GM18519 (cell line): ENCODE results near the gene RBBP4.
"Not testable (repeated sequence)": the region's sequence is repeated elsewhere in the genome, so short reads cannot be mapped to it uniquely, and the experiment has no call there.

Experiments used
- ATAC-seq: cut with Tn5 transposase; IDR thresholded peaks from one replicate; pipeline ENCODE4 v1.9.1; 2021; ENCODE audit warnings: mild to moderate bottlenecking, moderate library complexity; ENCODE audit not compliant: unreplicated experiment, low FRiP score

Gene RBBP4

DNA sequence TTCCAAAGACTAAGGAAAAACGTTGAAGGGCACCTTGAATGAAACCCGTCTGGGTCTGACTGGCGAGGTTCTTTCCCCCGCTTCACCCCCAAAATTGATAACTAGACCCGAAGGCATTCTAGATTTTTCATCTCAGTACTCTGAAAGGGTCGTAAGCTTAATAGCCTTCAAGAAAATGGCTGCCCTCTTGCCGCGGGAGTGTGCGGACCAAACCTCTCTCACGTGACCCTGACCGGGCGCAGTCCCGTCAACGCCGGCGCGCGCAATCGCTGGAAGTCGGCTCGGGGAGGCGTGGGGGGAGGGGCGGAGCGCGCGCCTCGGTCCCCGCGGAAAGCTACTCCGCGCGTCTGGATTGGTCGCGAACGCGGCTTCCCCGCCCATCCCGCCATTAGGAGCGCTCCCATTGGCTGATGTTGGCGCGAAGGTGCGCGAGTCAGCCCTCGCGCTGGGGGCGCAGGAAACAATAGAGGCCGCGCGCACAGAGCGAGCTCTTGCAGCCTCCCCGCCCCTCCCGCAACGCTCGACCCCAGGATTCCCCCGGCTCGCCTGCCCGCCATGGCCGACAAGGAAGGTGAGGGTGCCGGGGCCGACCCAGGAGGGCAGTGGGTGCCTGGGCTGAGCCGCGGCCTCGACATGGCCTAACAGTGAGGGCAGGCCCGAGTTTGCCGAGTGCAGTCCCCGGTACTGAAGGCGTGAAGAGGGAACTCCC is at the start of gene RBBP4:
TSS of gene RBBP4 (plus strand) at position 457 of the 709 bp plus-strand sequence. CDS start at position 556, 99 bp downstream.
- ATAC-seq: peak; percentile 68

DNA sequence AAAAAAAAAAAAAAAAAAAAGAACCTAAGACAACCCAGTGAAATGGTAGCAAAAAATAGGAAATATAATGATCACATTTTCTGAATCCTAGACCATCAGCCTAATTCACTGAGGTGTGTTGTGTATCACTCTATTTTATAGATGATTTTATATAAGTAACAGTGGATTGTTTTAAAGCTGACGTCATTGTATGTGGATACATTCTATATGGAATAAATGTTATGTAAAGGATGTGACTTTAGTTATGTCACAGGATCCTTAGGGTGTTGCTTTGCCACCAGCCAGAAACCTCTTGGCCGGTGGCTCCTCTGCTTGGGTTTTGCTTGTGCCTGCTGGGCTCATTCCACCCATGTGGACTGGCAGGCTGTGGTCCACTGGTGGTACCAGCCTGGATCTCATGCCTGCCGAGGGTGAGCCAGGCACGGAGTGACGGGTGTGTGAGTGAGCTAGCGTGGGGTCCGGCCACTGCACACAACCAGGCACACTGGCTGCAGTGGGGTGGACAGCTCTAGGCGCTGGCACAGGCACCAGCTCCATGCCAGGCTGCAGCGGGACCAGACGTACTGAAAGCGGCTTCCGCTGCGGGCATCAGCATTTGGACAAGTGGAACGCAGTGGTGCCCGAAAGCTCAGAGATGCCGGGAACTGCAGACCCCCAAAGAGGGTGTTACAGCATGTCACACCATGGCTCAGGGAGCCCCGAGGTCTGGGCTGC is 45.1 kb upstream of the RBBP4 start:
- ATAC-seq: no peak

DNA sequence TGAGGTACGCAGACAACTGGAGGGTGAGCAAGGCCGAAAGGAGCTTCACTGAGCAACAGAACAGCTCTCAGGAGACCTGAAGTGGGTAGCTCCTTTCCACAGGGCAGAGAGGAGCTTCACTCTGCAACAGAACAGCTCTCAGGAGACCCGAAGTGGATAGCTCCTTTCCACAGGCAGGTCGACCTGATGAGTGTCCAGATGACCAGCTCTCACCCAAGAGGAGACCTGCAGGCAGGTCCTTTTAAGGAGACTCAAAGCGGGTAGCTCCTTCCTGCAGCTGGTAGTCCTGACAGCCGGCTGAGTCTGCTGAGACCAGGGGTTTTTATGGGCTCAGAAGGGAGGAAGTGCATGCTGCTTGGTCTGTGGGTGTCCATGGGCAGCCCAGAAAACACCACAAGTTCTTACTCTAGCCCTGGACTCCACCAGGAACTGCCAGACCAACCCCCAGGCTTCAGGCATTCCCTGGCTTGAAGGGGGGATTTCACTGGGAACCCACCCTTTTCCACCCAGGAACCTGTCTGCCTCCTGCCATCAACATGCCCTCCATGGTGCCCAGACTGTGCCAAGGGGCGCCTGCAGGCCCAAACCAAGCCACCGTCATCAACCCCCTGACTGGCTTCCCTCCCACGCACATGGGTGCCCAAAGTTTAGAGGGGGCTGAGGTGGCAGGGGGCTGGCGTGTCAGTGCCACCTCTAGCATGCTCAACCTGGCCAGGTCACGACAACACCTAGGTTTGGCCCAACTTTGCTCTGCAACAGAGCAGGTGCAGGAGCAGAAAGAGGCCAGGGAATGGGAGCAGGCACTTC is 44.2 kb upstream of the RBBP4 start:
- no peak for ATAC-seq

DNA sequence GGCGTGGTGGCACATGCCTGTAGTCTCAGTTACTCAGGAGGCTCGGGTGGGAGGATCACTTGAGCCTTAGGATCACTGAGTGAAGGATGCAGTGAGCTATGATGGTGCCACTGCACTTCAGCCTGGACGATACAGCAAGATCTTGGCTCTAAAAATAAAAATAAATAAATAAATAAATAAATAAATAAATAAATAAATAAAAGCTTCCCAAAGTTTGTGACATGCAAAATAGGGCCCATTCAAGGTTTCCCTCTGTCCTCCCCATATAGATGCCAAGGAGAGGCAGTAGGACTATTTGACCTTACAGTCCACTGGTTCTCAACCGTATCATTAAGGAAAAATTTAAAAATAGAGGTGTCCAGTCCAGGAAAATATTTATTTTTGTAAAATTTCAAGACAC is 41.8 kb upstream of the RBBP4 start:
- no peak for ATAC-seq

DNA sequence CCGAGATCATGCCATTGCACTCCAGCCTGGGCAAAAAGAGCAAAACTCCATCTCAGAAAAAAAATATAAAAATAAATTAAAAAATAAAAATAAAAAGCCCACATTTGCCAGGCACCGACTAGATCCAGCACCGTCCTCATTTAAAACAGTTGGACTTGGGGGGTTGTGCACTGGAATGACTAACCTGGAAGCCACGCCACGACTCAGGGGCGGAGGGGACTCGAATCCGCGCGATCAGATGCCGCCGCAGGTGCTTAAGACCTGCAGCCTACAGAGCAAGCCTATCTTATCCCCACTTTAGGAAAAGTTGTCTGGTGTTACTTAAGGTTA is 39.2 kb upstream of the RBBP4 start:
- no peak for ATAC-seq

DNA sequence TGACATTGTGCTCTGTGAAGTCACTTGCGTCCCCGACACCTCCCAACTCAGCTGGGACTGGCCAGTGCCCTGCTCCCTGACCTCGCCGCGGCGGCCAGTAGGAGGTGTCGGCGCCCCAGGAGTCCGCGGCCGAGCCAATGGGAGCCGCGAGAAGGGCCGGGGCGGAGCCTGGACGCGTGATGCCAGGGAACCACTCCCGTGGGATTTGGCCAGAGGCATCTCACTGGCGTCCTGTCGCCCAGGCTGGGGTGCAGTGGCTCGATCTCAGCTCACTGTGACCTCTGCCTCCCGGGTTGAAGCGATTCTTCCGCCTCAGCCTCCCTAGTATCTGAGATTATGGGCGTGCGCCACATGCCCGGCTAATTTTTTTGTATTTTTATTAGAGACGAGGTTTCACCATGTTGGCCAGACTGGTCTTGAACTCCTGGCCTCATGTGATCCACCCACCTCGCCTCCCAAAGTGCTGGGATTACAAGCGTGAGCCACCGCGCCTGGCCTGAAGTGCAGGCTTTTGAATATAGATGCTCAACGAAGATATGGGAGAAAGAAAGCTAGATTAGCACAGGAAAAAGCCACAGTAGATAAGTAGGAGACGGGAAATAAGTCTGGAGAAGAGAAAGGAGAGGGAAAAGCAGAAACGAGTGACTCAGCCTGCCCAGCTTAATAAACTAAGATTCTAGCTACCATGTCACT is 38.7 kb upstream of the RBBP4 start:
- no peak for ATAC-seq

DNA sequence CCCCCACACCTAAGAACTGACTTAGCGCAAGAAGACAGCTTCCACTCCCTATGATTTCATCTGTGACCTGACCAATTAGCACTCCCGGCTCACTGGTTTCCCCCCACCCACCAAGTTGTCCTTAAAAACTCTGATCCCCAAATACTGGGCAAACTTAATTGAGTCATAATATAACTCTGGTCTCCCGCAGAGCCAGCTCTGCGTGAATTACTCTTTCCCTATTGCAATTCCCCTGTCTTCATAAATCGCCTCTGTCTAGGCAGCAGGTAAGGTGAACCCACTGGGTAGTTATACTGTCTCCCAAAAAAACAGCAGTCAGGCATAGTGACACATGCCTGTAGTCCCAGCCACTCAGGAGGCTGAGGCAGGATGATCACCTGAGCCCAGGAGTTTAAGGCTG is 37.5 kb upstream of the RBBP4 start:
- ATAC-seq: no peak

DNA sequence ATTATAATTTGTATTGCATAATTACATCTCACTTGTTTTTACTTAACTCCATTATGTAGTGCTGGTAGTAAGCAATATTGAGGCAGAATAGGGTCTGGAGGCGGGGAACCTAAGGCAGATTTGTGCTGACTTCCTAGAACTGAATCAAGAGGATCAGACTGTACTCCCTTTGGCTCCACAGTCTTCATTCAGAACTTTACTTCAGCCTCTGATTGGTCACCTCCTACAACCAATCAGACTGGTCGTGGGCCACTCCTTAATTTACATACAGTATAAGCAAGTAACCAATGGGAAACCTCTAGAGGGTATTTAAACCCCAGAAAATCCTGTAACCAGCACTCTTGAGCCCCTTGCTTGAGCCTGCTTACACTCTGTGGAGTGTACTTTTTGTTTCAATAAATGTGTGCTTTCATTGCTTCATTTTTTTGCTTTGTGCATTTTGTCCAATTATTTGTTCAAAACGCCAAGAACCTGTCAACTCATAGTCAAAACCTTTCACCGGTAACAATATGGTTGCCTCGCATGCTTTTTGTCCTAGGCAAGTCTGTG is 32.3 kb upstream of the RBBP4 start:
- no peak for ATAC-seq

DNA sequence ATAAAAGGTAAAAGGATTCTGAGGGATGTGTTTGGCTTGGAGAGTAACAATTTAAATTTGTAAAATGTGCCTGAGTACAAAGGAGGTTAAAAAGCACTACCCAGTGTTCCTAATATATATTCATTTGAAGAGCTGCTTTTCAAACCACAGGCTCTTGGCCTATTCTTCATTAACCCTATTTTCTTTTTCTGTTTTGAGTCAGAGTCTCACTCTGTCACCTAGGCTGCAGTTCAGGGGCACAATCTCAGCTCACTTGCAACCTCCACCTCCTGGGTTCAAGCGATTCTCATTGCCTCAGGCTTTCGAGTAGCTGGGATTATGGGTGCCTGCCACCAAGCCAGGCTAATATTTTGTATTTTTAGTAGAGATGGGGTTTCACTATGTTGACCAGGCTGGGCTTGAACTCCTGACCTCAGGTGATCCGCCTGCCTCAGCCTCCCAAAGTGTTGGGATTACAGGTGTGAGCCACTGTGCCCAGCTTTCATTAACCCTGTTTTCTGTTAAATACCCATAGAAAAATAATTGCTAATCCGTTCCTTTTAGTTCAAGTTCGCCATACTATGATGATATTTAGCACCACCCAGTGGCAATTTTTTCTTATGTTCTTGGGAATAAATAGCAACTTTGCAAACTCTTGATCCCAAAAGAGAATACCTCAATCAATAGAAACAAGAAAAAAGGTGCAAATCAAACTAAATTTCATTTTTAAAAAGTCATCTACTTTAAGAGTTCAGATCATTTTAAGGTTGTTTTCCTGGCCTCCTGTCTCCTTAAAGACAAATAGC is 31.1 kb upstream of the RBBP4 start:
- ATAC-seq: peak; percentile 64

DNA sequence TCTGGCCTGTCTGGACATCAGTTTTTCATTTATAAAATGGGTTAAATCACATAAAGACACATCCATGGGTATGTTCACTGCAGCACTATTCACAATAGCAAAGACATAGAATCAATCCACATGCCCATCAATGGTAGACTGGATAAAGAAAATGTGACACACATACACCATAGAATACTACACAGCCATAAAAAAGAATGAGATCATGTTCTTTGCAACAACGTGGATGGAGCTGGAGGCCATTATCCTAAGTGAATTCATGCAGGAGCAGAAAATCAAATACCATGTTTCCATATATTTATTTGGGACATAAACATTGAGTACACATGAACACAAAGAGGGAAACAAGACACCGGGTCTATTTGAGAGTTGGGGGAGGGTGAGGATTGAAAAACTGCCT is 28.8 kb upstream of the RBBP4 start:
- no peak for ATAC-seq

DNA sequence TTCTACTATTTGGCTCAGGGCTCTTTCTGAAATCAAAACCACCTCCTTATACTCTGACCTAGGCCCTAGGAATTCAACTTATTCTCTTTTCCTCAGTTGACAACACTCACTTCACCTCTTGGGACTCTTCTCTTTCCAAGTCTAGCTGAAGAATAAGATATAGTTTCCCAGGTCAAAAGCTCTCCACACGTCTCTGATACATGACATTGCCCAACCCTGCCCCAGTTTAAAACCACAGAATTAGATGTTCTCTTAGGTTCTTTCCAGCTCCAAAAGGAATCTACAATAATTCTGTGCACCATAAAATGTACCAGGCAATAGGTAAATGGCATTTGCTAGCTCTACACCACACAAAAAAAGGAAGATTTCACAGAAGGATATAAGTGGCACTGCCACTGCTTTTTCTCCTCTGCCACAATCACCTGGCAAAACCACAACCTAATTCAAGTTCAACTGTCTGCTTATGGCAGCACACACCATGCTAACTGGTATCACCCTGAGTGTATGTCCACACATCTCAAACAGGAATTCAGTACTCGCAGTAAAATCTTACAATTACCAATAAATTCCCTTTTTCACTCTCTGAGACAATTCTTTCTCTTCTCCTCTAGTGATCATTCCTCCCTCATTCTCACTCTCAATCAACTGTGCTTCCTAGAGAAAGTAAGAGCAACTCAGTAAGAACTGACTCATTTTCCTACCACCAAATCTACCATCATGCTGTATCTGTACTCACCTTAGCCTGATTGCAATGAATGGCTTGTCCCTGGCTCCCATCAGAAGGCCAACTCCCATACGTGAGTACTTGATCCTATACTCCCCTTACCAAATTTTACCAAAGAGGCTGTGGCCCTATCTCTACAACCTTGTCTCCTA is 28.0 kb upstream of the RBBP4 start:
- no peak for ATAC-seq

DNA sequence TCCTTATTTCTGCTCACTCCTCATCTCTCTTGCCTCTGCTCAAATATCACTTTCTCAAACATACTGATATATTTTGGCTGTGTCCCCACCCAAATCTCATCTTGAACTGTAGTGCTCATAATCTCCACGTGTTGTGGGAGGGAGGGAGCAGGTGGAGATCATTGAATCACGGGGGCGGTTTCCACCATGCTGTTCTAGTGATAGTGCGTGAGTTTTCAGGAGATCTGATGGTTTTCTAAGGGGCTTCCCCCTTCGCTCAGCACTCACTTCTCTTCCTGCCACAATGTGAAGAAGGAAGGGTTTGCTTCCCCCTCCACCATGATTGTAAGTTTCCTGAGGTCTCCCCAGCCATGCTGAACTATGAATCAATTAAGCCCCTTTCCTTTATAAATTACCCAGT is 27.2 kb upstream of the RBBP4 start:
- ATAC-seq: no peak

DNA sequence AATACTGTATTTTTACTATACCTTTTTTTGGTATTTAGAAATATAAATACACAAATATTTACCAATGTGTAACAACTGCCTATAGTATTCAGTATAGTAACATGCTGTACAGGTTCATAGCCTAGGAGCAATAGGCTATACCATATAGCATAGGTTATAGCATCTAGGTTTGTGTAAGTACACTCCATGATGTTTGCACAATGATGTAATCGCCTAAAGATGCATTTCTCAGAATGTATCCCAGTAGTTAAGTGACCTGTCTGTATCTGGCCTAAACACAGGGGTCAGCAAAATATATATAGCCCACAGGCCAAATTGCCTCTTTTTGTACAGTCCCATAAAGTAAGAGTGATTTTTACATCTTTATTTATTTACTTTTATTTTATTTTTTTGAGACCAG is 24.8 kb upstream of the RBBP4 start:
- no peak for ATAC-seq

DNA sequence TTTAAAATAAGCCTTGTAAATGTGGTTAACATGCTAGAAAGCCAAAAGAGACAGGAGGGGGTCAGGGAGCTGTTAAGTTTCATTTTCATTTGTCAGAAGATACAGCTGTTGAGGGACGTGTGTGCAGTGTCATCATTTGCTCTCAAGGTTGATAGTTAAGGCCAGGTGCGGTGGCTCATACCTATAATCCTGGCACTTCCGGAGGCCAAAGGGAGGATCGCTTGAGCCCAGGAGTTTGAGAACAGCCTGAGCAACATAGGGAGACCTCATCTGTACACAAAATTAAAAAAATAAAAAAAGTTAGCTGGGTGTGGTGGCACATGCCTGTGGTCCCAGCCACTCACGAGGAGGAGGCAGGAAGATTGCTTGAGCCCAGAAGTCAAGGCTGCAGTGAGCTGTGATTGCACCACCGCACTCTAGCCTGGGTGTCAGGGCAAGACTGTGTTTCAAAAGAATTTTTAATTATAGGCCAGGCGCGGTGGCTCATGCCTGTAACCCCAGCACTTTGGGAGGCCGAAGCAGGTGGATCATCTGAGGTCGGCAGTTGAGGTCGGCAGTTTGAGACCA is 23.3 kb upstream of the RBBP4 start:
- no peak for ATAC-seq

DNA sequence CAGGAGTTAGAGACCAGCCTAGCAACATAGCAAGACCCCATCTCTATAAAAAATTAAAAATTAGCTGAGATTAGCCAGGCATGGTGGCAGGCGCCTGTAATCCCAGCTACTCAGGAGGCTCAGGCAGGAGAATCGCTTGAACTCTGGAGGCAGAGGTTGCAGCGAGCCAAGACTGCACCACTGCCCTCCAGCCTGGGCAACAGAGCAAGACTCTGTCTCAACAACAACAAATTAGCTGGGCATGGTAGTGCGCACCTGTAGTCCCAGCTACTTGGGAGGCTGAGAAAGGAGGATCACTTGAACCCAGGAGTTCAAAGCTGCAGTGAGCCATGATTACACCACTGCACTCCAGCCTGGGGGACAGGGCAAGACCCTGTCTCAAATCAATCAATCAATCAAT is 20.8 kb upstream of the RBBP4 start:
- ATAC-seq: not testable (repeated sequence)

DNA sequence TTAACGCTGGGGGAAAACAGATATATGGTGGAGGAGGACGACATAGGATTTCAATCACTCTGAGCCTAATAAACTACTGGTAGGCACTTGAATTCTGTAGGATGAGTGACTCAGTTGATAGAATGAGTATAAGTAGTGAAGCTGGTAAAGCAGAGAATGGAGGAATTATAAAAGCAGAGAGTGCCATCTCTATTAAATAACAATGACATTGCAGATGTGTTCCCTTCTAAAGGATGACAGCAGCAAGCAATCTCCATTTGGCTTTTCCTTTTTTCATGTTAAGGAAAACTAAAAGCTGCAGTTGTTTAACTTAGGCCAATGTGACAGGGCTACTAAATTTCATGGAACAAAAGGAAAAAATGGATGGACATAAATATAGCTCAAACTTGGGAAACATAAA is 18.2 kb upstream of the RBBP4 start:
- no peak for ATAC-seq

DNA sequence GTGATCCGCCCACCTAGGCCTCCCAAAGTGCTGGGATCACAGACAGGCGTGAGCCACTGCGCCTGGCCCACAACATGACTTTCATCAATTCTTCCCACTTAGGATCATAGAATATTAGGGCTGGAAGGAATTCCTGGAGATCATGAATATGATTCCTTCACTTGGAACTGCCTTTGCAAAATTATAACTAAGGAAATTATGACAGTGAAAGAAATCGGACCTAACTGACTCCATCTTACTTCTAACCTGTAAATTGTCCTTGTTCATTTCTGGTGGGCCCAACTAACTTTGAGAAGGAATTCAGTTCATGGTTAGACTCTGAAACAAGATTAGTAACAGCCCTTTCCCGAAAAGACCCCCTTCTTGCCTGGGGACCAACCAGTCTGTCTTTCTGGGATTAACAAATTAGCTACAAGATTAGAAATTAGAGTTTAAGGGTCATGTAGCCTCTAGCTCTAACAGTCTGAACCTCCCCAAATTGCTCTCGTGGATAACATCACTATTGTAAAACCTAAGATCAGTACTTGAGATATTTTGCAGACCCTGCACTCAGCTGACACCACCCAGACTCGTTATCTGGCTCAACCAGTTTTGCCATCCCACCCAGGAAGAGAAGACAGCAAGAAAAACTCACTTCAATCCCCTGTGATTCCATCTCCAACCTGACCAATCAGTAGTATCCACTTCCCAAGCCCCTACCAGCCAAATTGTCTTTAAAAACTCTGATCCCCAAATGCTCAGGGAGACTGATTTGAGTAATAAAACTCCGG is 15.3 kb upstream of the RBBP4 start:
- ATAC-seq: no peak
